ENCODE data around the gene DIPK1C.

DIPK1C gene

GRCh38 chr18:74419761-74420160 lies 37.3 kb downstream of the DIPK1C start:
- DNase-seq (ENCODE audit: low read depth): no peak

- no peak for DNase-seq (ENCODE audit: low read depth)
These were observed 39.1 kb downstream of the DIPK1C start for GRCh38 chr18:74418023-74418422.

GRCh38 chr18:74416124-74416523 lies 41.0 kb downstream of the DIPK1C start:
- no peak for DNase-seq (ENCODE audit: low read depth)

- DNase-seq (ENCODE audit: low read depth): no peak
These were observed 42.1 kb downstream of the DIPK1C start for GRCh38 chr18:74414953-74415515.

GRCh38 chr18:74413836-74414235 lies 43.3 kb downstream of the DIPK1C start:
- DNase-seq (ENCODE audit: low read depth): no peak

GRCh38 chr18:74412116-74412880 lies 44.8 kb downstream of the DIPK1C start:
- DNase-seq (ENCODE audit: low read depth): no peak

GRCh38 chr18:74411475-74411874 lies 45.6 kb downstream of the DIPK1C start:
- no peak for DNase-seq (ENCODE audit: low read depth)

GRCh38 chr18:74410441-74410992 lies 46.6 kb downstream of the DIPK1C start:
- no peak for DNase-seq (ENCODE audit: low read depth)

- no peak for DNase-seq (ENCODE audit: low read depth)
These were observed 49.2 kb downstream of the DIPK1C start for GRCh38 chr18:74407888-74408287.

GRCh38 chr18:74402806-74403433 lies 54.2 kb downstream of the DIPK1C start:
- DNase-seq (ENCODE audit: low read depth): no peak

GRCh38 chr18:74400813-74401212 lies 56.3 kb downstream of the DIPK1C start:
- DNase-seq (ENCODE audit: low read depth): no peak

GRCh38 chr18:74399091-74399887 lies 57.8 kb downstream of the DIPK1C start:
- DNase-seq (ENCODE audit: low read depth): no peak

GRCh38 chr18:74397572-74397971 lies 59.5 kb downstream of the DIPK1C start:
- DNase-seq (ENCODE audit: low read depth): no peak

- DNase-seq (ENCODE audit: low read depth): no peak
These were observed 60.6 kb downstream of the DIPK1C start for GRCh38 chr18:74396171-74397169.

- no peak for DNase-seq (ENCODE audit: low read depth)
These were observed 61.4 kb downstream of the DIPK1C start for GRCh38 chr18:74395648-74396154.

GRCh38 chr18:74395006-74395405 lies 62.1 kb downstream of the DIPK1C start:
- no peak for DNase-seq (ENCODE audit: low read depth)

GRCh38 chr18:74392323-74392722 lies 64.8 kb downstream of the DIPK1C start:
- no peak for DNase-seq (ENCODE audit: low read depth)

- DNase-seq (ENCODE audit: low read depth): no peak
These were observed 66.2 kb downstream of the DIPK1C start for GRCh38 chr18:74390900-74391299.

GRCh38 chr18:74389991-74390390 lies 67.1 kb downstream of the DIPK1C start:
- no peak for DNase-seq (ENCODE audit: low read depth)

- DNase-seq (ENCODE audit: low read depth): no peak
These were observed 67.8 kb downstream of the DIPK1C start for GRCh38 chr18:74389171-74389927.

All from activated T-helper 9 cell treated with anti-CD3 and anti-CD28 coated beads, Interleukin-2, amount 50 U/mL, for 16 hours (primary cell).